ENCODE measurements around the gene ANKRD31.
"Not testable (repeated sequence)": the region's sequence is repeated elsewhere in the genome, so short reads cannot be mapped to it uniquely, and the experiment has no call there.

Gene ANKRD31

DNA sequence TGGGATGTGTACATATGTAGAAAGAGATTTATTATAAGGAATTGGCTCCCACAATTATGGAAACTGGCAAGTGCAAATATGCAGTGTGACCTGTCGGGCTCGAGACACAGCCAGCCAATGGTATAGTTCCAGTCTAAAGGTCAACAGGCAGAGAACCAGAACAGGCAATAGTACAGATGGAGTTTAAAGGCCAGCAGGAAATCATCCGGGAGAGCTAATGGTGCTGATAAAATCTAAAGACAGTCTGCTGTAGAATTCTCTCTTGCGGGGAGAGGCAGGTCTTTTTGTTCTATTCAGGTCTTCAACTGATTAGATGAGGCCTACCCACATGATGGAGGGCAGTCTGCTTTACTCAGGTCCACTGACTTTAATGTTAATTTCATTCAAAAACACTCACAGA is 21.8 kb downstream of the ANKRD31 start:
- DNase-seq: no peak

DNA sequence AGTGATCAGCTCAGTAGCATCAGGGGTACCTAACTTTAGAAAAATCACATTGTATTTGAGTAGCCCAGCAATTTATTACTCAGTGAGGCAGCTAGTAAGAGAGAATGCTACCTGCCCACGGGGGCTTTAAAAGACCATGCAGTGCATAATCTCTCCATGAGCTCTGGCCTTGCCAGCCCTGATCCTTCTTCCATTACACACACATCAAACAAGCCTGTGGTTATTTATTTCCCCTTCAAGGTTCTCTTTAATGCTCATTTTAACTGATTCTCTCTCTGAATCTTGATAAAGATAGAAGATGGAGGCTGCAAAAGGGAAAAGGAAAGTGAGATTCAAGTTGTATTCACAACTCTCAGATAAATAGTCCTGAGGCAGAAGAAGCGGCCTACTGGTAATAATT is 22.3 kb downstream of the ANKRD31 start:
- DNase-seq: no peak

DNA sequence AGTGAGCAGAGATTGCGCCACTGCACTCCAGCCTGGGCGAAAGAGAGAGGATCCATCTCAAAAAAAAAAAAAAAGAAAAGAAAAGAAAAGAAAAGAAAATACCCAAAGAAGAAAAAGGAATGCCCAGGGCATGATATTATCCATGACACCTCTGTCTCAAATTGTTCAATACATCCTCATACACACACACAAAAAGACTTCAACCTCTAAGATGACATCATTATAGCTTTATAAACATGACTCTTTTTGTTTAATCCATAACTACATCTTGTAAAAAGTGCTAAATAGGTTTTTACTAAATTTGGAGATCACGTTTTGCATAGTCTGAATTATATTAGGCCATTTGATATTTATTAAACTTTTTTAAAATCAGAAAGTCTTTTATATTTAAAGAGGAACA is 33.1 kb downstream of the ANKRD31 start:
- DNase-seq: no peak

DNA sequence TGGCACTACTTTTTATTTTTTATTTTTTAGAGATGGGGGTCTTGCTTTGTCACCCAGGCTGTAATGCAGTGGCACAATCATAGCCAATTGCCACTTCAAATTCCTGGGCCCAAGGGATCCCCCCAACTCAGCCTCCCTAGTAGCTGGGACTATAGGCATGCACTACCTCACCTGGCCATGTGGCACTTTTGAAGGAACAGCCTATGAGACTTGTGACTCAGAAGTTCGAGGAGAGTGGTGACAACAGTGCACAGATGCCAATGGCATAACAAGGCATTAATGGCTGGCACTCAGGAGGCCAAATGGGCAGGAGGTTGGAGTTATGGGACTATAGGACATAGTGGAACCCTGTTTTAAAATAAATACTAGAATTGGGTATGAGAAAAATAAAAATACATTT is 33.7 kb downstream of the ANKRD31 start:
- no peak for DNase-seq

DNA sequence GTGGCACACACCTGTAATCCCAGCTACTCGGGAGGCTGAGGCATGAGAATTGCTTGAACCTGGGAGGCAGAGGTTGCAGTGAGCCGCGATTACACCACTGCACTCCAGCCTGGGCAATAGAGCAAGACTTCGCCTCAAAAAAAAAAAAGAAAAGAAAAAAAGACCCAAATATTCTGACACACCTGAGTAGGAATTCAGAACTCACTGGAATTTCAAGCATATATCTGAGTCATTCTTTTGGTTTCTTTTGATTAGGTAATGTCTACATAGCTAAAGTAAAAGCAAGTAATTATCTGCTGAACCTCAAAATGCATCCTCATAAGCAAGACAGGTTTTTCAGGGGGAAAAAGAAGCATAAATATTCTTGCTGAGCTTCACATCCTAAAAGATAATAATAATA is 35.9 kb downstream of the ANKRD31 start:
- DNase-seq: no peak

DNA sequence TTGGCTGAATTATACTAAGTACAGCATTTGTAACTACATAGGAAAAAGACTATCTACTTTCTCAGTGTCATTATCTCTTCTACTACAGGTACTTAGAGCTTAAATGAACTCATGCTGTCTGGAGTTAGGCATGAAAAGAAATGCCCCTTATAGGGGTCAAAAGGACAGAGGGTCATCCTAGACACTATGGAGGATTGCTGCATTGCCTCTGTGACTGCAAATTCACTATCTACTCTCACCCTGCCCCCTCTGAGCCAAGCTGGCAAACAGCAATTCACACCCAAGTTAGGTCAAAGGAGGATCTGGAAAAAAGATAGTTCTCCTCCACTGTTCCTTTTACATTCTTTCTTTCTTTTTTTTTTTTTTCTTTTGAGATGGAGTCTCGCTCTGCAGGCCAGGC is 36.7 kb downstream of the ANKRD31 start:
- no peak for DNase-seq

DNA sequence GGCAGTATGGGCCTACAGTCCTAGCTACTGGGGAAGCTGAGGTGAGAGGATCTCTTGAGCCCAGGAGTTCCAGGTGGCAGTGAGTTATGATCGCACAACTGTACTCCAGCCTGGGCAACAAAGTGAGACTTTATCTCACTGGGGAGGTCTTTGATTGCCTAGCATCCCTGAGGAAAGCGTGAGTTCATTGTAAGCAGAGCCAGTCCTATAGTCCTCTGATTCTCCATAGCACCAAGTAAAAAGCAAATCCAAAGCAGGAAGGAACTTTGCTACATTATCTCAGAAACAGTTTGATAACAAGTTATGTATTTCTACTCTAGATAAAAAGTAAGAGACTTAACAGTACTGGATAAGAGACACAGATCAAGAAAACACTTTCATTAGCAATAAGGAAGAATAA is 37.6 kb downstream of the ANKRD31 start:
- DNase-seq: no peak

DNA sequence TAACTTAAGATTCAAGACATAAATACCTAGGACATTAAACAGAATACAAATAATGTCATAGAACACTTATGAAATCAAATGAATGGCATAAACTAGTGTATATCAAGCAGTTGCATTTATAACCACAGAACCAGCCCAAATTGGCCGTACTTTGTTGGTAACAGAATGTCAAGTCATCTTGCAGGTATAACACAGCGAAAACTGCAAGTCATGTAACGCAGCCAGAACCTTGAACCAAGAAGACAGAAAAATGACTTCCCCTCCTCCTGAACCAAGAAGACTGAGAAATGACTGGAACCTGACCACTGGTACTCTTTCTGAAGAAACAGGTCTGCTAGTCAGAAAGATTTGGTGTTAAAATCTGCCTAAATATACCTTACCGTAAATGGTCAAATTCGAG is 38.9 kb downstream of the ANKRD31 start:
- DNase-seq: no peak

DNA sequence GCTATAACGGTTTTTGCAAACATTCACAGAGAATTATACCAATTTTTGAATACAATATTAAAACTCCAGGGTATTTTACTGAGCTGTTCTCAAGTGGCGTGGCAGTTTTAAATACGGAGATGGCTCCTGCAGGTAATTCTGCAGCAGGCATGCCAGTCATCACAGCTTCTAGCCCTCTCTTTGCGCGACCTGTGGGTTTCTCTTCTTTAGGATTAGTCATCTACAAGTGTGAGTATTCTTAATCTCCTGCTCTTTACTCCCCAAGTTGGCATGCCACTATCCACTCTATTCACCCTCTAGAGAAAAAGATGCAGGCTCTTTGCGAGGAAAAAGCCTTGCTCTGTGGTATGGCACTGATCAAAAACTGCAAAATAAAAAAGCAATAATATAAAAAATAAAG is 43.9 kb downstream of the ANKRD31 start:
- DNase-seq: no peak

DNA sequence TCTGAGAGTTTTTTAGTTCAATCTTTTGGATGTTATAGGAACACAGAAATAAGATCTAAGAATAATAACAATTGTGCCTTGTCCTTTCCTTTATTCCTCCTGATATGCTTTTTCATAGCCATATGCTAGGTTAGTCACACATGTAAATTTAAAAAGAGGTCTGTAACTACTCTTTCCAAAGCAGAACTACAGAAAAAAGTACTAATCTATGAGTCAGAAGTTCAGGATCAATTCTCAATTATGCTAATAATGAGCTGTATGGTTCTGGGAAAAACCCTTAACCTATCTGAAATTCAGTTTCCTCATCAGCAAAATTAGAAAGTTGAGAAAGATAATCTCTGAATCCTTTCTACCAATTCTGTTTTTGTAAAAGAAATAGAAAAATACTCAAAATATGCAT is 44.4 kb downstream of the ANKRD31 start:
- no peak for DNase-seq

DNA sequence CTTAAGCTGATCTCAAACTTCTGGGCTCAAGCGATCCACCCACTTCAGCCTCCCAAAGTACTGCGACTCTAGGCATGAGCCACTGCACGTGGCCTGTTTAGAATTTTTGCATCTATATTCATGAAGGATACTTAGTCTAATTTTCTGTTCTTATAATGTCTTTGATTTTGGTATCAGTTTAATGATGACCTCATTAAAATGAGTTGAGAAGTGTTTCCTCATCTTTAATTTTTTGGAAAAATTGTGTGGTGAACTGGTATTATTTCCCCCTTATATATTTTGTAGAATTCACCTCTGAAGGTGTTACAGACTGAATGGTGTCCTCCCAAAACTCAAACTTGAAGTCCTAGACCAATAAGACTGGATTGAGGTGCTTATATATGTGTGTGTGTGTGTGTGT is 46.5 kb downstream of the ANKRD31 start:
- DNase-seq: no peak

DNA sequence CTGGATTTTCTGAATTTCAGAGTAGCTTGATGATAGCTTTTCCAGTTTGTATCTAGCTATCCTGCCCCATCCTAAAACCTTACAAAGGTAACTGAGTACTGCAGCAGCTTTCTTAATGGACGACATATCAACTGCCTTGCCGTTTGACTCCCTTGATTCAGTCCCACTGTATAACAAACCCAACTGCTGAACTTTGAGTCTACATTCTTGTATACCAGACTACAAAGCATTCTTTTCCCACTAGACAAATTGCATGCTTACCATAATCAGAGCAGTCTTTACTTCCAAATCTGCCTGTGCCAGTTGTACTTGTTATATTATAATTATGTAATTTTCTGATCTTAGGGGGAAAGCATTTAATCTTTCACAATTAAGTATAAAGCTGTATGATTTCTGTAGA is 47.3 kb downstream of the ANKRD31 start:
- no peak for DNase-seq

DNA sequence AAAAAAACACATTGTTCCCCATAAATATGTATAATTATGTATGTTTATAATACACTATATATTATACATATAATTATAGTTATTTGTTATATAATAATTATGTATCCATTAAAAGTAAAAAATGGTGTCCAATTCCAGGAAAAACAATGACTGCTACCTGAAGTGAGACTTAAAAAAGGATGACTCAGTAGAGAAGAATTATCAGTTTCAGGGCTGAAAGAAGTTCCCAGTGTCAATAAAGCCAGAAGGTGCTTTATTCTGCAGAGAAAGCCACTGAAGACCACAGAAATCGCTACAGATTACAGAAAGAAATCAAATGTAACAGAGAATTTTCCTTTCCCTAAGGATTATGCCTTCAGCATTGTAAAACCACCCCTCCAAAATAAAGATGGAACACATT is 50.9 kb downstream of the ANKRD31 start:
- no peak for DNase-seq

DNA sequence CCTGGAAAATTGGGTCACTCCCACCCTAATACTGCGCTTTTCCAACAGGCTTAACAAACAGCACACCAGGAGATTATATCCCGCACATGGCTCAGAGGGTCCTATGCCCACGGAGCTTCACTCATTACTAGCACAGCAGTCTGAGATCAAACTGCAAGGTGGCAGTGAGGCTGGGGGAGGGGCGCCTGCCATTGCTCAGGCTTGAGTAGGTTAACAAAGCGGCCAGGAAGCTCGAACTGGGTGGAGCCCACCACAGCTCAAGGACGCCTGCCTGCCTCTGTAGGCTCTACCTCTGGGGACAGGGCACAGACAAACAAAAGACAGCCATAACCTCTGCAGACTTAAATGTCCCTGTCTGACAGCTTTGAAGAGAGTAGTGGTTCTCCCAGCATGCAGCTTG is 60.7 kb downstream of the ANKRD31 start:
- DNase-seq: not testable (repeated sequence)

DNA sequence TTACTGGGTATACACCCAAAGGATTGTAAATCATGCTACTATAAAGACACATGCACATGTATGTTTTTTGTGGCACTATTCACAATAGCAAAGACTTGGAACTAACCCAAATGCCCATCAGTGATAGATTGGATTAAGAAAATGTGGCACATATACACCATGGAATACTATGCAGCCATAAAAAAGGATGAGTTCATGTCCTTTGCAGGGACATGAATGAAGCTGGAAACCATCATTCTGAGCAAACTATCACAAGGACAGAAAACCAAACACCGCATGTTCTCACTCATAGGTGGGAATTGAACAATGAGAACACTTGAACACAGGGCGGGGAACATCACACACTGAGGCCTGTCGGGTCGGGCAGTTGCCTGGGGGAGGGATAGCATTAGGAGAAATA is 61.8 kb downstream of the ANKRD31 start:
- not testable (repeated sequence) for DNase-seq

DNA sequence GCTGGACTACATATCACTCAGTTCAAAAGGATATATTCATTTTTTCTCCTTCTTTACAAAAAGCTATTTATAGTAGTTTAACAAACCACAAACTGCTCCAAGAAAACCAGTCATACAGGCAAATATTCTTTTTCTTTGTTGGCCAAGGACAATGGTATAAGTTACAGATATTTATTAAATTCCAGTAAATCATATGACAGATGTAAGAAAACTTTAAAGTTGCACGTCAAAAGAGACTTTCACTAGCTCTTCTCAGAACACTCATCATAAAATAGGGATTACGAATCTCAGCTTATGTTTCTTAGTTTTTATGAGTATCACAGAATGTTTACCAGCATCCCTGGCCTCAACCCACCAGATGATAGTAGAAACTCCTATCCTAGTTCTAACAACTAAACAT is 67.2 kb downstream of the ANKRD31 start:
- DNase-seq: no peak

DNA sequence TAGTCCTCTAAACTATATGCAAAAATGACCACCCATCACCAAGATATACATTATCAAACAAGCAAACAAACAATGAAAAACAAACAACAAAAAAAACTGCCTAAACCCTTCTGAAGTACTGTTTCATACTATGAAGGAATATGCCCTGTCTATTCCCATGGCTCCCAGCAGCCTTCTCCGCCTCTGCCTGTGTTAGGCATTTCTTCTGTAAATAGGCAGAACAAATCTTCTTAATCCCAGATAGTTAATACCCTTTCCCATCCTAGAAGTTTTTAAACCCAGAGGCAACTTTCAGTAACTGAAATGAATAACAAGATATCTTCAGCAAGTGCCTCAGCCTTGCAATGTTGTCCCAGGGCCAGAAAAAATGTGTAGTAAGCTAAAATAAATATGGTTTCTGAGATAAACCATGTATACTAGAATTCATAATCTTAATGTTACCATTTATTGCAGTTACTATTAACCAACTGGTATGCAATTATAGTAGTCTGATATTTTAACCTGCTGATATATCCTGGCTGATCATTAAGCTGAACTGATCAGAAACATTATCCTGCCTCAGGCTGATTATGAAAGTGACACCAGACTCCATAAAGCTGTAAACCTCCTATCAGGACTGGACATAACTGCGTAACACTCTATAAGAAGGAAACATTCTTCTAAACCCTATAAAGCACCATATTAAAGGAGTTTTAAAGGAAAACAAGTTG is 68.5 kb downstream of the ANKRD31 start:
- no peak for DNase-seq

DNA sequence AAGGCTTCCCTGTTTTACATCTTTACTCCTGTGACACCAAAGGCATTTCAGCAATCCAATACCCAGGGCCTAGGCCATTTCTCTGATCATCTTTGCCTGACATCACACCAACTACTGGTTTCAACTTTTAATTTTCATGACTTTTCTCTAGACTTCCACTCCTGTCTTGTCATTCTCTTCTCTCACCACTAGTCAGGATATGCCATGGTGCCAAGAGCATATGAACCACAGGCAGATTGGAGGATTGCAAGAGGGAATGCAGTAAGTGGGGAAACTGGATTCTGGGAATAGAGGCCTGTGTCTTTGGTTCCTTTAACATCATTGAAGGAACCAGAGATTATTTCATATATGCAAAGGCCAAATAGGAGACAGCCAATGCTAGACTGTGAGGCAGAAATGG is 69.3 kb downstream of the ANKRD31 start:
- no peak for DNase-seq

DNA sequence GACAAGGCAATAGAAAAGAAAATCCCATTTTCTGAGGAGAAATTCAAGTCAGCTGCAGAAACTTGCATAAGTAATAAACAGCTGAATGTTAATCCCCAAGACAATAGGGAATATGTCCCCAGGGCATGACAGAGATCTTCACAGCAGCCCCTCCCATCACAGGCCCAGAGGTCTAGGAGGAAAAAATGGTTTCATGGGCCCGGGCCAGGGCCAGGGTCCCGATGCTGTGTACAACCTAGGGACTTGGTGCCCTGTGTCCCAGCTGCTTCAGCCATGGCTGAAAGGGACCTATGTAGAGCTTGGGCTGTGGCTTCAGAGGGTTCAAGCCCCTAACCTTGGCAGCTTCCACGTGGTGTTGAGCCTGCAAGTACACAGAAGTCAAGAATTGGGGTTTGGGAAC is 75.2 kb downstream of the ANKRD31 start:
- DNase-seq: not testable (repeated sequence)

DNA sequence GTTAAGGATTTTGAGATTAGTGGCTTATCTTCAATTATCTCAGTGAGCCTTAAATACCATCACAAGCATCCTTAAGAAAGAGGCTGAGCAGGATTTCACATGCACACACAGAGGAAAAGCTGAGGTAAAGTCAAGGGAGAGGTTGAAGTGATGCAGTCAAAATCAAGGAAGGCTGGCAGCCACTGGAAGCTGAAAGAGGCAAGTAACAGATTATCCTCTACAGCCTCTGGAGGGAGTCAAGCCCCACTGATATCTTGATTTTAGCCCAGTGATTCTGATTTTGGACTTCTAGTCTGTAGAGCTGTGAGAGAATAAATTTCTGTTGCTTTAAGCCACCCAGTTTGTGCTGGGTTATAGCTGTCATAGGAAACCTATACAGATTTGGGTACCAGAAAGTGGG is 80.1 kb downstream of the ANKRD31 start:
- DNase-seq: no peak

DNA sequence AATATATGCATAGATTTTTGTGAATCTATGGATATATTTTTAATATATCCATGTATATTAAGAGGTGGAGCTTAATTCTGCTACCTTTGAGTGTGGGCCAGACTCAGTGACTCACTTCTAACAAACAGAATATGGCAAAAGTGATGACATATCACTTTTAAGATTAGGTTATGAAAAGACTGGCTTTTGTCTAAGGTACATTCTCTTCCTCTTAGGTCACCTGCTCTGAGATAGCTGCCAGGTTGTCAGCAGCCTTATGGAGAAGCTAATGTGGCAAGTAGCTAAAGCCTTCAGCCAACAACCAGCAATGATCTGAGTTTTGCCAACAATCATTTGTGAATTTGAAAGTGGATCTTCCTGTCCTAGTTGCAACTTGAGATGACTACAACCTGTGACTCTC is 83.8 kb downstream of the ANKRD31 start:
- no peak for DNase-seq

DNA sequence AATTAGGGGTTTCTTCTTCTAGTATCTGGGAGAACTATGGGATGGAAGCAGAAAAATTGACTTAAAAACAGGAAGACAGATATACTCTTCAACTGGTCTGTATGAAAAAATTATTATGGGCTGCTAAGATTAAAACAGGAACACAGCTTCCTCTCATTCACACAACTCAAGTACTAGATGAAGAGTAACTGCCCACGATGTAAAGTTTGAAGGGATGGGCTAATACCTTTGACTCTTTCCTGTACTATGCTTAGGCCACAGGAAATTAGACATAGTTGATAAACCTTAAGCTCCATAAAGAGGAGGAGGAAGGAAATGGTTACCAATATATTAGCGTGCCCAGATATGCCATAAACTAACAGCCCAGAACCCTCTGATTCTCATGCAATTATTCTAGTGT is 88.6 kb downstream of the ANKRD31 start:
- no peak for DNase-seq

DNA sequence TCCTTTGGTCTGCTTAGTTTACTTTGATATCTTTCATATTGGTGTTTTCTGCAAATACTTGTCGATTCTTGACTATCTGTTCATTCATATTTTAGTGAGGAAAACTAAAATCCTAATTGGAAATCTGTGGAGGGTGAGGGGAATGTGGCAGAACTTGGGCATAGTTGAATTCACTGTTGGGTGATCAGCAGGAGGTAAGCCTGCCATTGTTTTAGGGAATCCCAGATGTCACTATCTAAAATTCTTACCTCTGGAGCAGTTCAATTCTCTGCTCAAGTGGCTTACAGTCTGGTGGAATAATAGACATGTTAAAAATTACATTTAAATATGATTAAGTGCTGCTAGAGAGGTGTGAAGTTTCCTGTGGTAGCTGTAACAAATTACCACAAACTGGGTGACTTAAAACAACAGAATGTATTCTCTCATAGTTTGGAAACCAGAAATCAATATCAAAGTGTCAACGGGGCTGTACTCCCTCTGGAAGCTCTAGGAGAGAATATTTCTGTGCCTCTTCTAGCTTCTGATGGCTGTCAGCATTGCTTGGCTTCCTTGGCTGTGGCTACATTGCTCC is 94.0 kb downstream of the ANKRD31 start:
- DNase-seq: no peak

DNA sequence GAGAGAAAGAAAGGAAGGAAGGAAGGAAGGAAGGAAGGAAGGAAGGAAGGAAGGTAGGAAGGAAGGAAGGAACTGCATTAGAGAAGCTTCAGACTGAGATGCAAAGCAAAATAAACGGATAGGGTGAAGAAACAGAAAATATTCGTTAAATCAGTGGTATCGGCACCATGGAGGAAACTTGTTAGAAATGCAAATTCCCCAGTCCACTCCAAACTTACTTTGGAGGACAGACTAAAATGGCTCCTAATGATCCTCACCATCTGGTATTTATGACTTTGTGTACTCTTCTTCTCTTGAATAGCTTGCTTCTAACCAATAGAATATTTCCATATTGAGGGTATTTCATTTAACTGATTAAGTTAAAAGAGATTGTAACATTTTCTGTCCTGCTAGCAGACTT is 96.4 kb downstream of the ANKRD31 start:
- no peak for DNase-seq

DNA sequence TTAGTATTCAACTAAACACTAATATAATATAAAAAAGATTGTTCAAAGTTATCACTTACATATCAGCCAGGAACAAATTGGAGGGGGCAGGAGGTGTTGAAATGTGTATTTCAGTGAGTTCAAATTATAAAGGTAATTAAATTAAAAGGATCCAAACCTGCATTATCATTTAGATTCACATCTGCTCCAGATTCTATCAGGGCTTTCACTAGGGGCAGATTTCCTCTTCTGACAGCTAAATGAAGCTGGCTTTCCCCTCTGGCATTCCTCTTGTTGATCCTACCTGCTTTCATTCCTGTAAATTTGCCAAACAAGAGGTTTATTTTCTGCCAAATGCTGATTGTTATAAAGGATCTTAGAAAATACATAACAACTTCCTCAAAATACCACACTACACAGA is 98.0 kb downstream of the ANKRD31 start:
- no peak for DNase-seq

All from eye (tissue), 1 donor.